ENCODE data around the gene VPS35L. TPM values are rescaled to one million over a fixed set of nuclear protein-coding genes. Genes with fewer than 3 reads are reported as not detected.

Gene VPS35L
- total RNA-seq, 1 experiment from 2014 or later, result 5.4 TPM

- no peaks in the 10 kb centered on the region for H3K36me3 Mint-ChIP-seq (ENCODE audit: insufficient read depth, unreplicated experiment)
- intact Hi-C loops (cut with micrococcal nuclease; ENCODE audit: unreplicated experiment), result no loop called here
- DNase-seq, result no peak
- CTCF ChIA-PET, result no interaction called here
- peaks cover 32% of the 10 kb centered on the region for H3K4me1 ChIP-seq
- no peak overlapping the region for H3K4me3 ChIP-seq (ENCODE audit: low read depth, low read length)
- no peaks in the 10 kb centered on the region for H3K9me3 Mint-ChIP-seq (ENCODE audit: unreplicated experiment)
- no peak for TF ChIP-seq CTCF (IDR thresholded peaks at IDR 0.05; ENCODE audit: insufficient read depth in 1 of 2, low read depth in 1 of 2, low read length in 1 of 2, severe bottlenecking in 1 of 2, unreplicated experiment in 1 of 2)
- no peak overlapping the region for H3K4me3 Mint-ChIP-seq (ENCODE audit: unreplicated experiment)
- no peaks in the 10 kb centered on the region for H3K27me3 ChIP-seq (replicated peaks; ENCODE audit: control insufficient read depth, insufficient read depth, low read length)
- peaks cover 9% of the 10 kb centered on the region for H3K4me1 Mint-ChIP-seq (ENCODE audit: low read depth, unreplicated experiment)
- H3K36me3 ChIP-seq (ENCODE audit: control insufficient read depth, insufficient read depth, low read length), result no peaks in the 10 kb centered on the region
- no peaks in the 10 kb centered on the region for H3K27me3 Mint-ChIP-seq (ENCODE audit: insufficient read depth, unreplicated experiment)
- H3K27ac Mint-ChIP-seq (ENCODE audit: unreplicated experiment), result no peak overlapping the region
- POLR2A ChIA-PET, result no interaction called here
- H3K9me3 ChIP-seq, result no peaks in the 10 kb centered on the region
- no TSS peak for BruUV-seq (replicated peaks)
Observed at GRCh38 chr16:19745286-19746010, 189.9 kb downstream of the VPS35L start.

GRCh38 chr16:19746561-19746960 lies 191.1 kb downstream of the VPS35L start:
- no TSS peak for BruUV-seq (replicated peaks)
- peaks cover 9% of the 10 kb centered on the region for H3K4me1 Mint-ChIP-seq (ENCODE audit: low read depth, unreplicated experiment)
- ChIA-PET CTCF (interaction anchor here (0.7 kb wide), 1 partner anchor 566 kb away, joined by 4 read pairs; no protein-coding TSS in a partner anchor), POLR2A (interaction anchor here (0.7 kb wide), 1 partner anchor 28 kb away, joined by 3 read pairs; the partner anchor contains the start of genes IQCK and KNOP1)
- H3K9me3 ChIP-seq, result no peaks in the 10 kb centered on the region
- H3K27me3 Mint-ChIP-seq (ENCODE audit: insufficient read depth, unreplicated experiment), result no peaks in the 10 kb centered on the region
- H3K4me3 ChIP-seq (ENCODE audit: low read depth, low read length), result no peak overlapping the region
- no peak for DNase-seq
- H3K4me3 Mint-ChIP-seq (ENCODE audit: unreplicated experiment), result no peak overlapping the region
- H3K27me3 ChIP-seq (replicated peaks; ENCODE audit: control insufficient read depth, insufficient read depth, low read length), result no peaks in the 10 kb centered on the region
- no peak for TF ChIP-seq CTCF (IDR thresholded peaks at IDR 0.05; ENCODE audit: insufficient read depth in 1 of 2, low read depth in 1 of 2, low read length in 1 of 2, severe bottlenecking in 1 of 2, unreplicated experiment in 1 of 2)
- H3K4me1 ChIP-seq, result peaks cover 33% of the 10 kb centered on the region
- no peak overlapping the region for H3K27ac Mint-ChIP-seq (ENCODE audit: unreplicated experiment)
- no peaks in the 10 kb centered on the region for H3K36me3 ChIP-seq (ENCODE audit: control insufficient read depth, insufficient read depth, low read length)
- no peaks in the 10 kb centered on the region for H3K9me3 Mint-ChIP-seq (ENCODE audit: unreplicated experiment)
- intact Hi-C loops (cut with micrococcal nuclease; ENCODE audit: unreplicated experiment), result no loop called here
- no peaks in the 10 kb centered on the region for H3K36me3 Mint-ChIP-seq (ENCODE audit: insufficient read depth, unreplicated experiment)

GRCh38 chr16:19748389-19749168 lies 193.1 kb downstream of the VPS35L start:
- Mint-ChIP-seq H3K36me3 (ENCODE audit: insufficient read depth, unreplicated experiment) (no peaks in the 10 kb centered on the region), H3K9me3 (ENCODE audit: unreplicated experiment) (no peaks in the 10 kb centered on the region), H3K4me1 (ENCODE audit: low read depth, unreplicated experiment) (peaks cover 3% of the 10 kb centered on the region), H3K4me3 (ENCODE audit: unreplicated experiment) (no peak overlapping the region), H3K27ac (ENCODE audit: unreplicated experiment) (peak overlapping the region; percentile 67), H3K27me3 (ENCODE audit: insufficient read depth, unreplicated experiment) (no peaks in the 10 kb centered on the region)
- ChIA-PET POLR2A (no interaction called here), CTCF (interaction anchor here (0.6 kb wide), 1 partner anchor 25 kb away, joined by 4 read pairs; no protein-coding TSS in a partner anchor)
- peak in 1 of 2 experiments; percentile 25 for DNase-seq
- no peaks in the 10 kb centered on the region for H3K9me3 ChIP-seq
- H3K4me3 ChIP-seq (ENCODE audit: low read depth, low read length), result no peak overlapping the region
- peaks cover 36% of the 10 kb centered on the region for H3K4me1 ChIP-seq
- intact Hi-C loops (cut with micrococcal nuclease; ENCODE audit: unreplicated experiment), result loop anchor here (2.0 kb wide), 1 partner anchor 32 kb away; no protein-coding TSS in a partner anchor
- BruUV-seq (replicated peaks), result no TSS peak
- H3K36me3 ChIP-seq (ENCODE audit: control insufficient read depth, insufficient read depth, low read length), result no peaks in the 10 kb centered on the region
- TF ChIP-seq CTCF (IDR thresholded peaks at IDR 0.05; ENCODE audit: insufficient read depth in 1 of 2, low read depth in 1 of 2, low read length in 1 of 2, severe bottlenecking in 1 of 2, unreplicated experiment in 1 of 2), result no peak
- no peaks in the 10 kb centered on the region for H3K27me3 ChIP-seq (replicated peaks; ENCODE audit: control insufficient read depth, insufficient read depth, low read length)

Measured in Caco-2 (cell line).